Mesendoderm (in vitro differentiated cells): Measurements from ENCODE around the gene COPS8.

Experiments used
- DNase-seq: peaks from one replicate; pipeline ENCODE4 v3.0.0; 2013
- H2AK5ac ChIP-seq: 2 replicates; pipeline ENCODE4 v1.6.1; 2013; ENCODE audit warnings: low read length, inconsistent platforms
- H2BK120ac ChIP-seq: 2 replicates; pipeline ENCODE4 v1.6.1; 2013; ENCODE audit warnings: low read depth, mild to moderate bottlenecking, low read length, moderate library complexity, mixed read lengths
- H2BK15ac ChIP-seq: replicated peaks from 2 replicates; pipeline ENCODE4 v1.6.1; 2013; ENCODE audit warnings: low read depth, mild to moderate bottlenecking, moderate library complexity
- H2BK5ac ChIP-seq: 2 replicates; pipeline ENCODE4 v1.6.1; 2013; ENCODE audit warnings: low read length, inconsistent platforms
- H3K18ac ChIP-seq: 2 replicates; pipeline ENCODE4 v1.6.1; 2013; ENCODE audit warnings: mild to moderate bottlenecking, low read length, mixed read lengths
- H3K23ac ChIP-seq: one replicate; pipeline ENCODE4 v1.6.1; 2013; ENCODE audit warnings: low read length
- H3K27ac ChIP-seq: 2 replicates; pipeline ENCODE4 v1.5.1; 2013; ENCODE audit warnings: low read depth, mild to moderate bottlenecking, inconsistent platforms, low read length, moderate library complexity
- H3K27me3 ChIP-seq: 2 replicates; pipeline ENCODE4 v1.6.1; 2013; ENCODE audit warnings: low read length, control low read depth, mild to moderate bottlenecking, inconsistent platforms; ENCODE audit not compliant: insufficient read depth, poor library complexity
- H3K36me3 ChIP-seq: 2 replicates; pipeline ENCODE4 v1.6.1; 2013; ENCODE audit warnings: low read length, inconsistent platforms; ENCODE audit not compliant: control insufficient read depth, insufficient read depth
- H3K4ac ChIP-seq: one replicate; pipeline ENCODE4 v1.6.1; 2013; ENCODE audit warnings: low read depth, mild to moderate bottlenecking, low read length, moderate library complexity
- H3K4me1 ChIP-seq: 2 replicates; pipeline ENCODE4 v1.6.1; 2013; ENCODE audit warnings: low read depth, low read length, inconsistent platforms; ENCODE audit not compliant: control insufficient read depth
- H3K4me2 ChIP-seq: 2 replicates; pipeline ENCODE4 v1.6.1; 2013; ENCODE audit warnings: low read length
- H3K4me3 ChIP-seq: 2 replicates; pipeline ENCODE4 v1.5.1; 2013; ENCODE audit warnings: mild to moderate bottlenecking, low read length
- H3K56ac ChIP-seq: one replicate; pipeline ENCODE4 v1.6.1; 2013; ENCODE audit warnings: low read length
- H3K79me1 ChIP-seq: 2 replicates; pipeline ENCODE4 v1.6.1; 2013; ENCODE audit warnings: low read length, inconsistent platforms
- H3K79me2 ChIP-seq: 2 replicates; pipeline ENCODE4 v1.6.1; 2013; ENCODE audit warnings: mild to moderate bottlenecking, low read length; ENCODE audit not compliant: control insufficient read depth, insufficient read depth
- H3K9ac ChIP-seq: 2 replicates; pipeline ENCODE4 v1.6.1; 2013; ENCODE audit warnings: low read length, inconsistent platforms
- H4K5ac ChIP-seq: one replicate; pipeline ENCODE4 v1.6.1; 2013; ENCODE audit warnings: low read length
- H4K8ac ChIP-seq: one replicate; pipeline ENCODE4 v1.6.1; 2013; ENCODE audit warnings: low read depth, mild to moderate bottlenecking, control low read depth, low read length, moderate library complexity
- WGBS: extraction: QIAGEN DNeasy Blood & Tissue Kit; methylation state at CpG from one replicate; pipeline ENCODE4 v1.1.7; 2013; ENCODE audit warnings: low lambda C conversion rate, missing lambda C conversion rate; ENCODE audit not compliant: insufficient coverage; ENCODE audit errors: extremely low coverage; 5-methylcytosine and 5-hydroxymethylcytosine counted together

Gene COPS8

DNA sequence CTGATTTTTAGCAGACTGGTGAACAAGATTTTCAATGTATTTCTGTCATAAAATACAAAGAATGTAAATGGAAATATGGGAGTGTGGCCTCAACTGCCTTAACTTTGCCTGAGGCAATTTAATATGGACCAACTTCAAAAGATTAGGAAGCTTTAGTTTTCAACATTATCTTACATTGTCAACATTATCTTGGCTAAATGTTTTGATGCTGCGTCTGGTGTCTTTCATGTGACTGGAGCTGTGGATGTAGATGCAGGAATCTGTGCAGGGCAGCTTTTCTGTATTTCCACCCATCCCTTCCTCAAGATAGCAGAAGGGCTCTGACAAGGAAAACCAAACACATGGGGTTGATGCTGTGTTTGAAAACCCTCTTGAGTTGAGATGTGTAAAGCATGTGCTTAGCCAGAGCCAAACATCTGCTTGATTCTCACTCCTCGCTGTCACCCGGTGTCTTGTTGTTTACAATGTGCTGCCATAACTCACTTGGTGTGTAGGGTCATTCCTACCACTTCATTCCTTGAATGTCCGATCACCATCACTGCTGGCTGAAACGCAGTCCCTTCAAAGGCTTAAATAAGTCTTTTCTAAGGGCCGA lies 33.0 kb downstream of the COPS8 start:
- no peak overlapping the region for H2BK120ac ChIP-seq
- DNase-seq, result no peak

DNA sequence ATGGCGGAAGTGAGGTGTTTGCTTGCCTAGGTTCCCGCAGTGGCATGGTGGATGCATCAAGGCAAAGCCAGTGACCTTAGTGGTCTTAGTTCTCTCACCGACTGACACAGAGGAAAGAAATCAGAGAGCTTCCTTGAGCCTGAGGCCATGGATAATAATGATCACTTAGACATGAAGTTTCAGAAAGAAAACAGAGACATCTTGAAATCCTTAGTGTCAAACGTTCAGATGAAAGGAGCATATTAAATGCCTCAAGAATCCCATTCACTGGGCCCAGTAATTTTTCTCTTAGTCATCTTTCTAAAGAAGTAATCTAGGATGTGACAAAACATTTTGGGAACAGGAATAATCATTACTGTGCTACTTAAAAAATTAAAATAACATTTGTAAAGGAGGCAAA lies 35.2 kb downstream of the COPS8 start:
- H3K79me2 ChIP-seq, result no peaks in the 10 kb centered on the region
- H3K4me1 ChIP-seq, result no peaks in the 10 kb centered on the region
- H2BK15ac ChIP-seq, result no peak overlapping the region
- no peak overlapping the region for H2AK5ac ChIP-seq
- no peaks in the 10 kb centered on the region for H3K79me1 ChIP-seq
- no peak overlapping the region for H3K4ac ChIP-seq
- no peak for DNase-seq
- no peak overlapping the region for H2BK5ac ChIP-seq
- no peak overlapping the region for H4K5ac ChIP-seq
- H4K8ac ChIP-seq, result no peak overlapping the region
- no peak overlapping the region for H3K4me2 ChIP-seq
- H3K27me3 ChIP-seq, result no peaks in the 10 kb centered on the region
- no peak overlapping the region for H2BK120ac ChIP-seq
- H3K4me3 ChIP-seq, result no peak overlapping the region
- H3K27ac ChIP-seq, result no peak overlapping the region
- no peak overlapping the region for H3K56ac ChIP-seq
- H3K23ac ChIP-seq, result no peak overlapping the region
- no peaks in the 10 kb centered on the region for H3K36me3 ChIP-seq
- no peak overlapping the region for H3K18ac ChIP-seq
- H3K9ac ChIP-seq, result no peak overlapping the region
- no CpG with 5 or more reads among the region's 4 CpGs for WGBS

More for the DNA sequence above, 33.0 kb downstream of the COPS8 start:
- no peak overlapping the region for H3K9ac ChIP-seq
- no peak overlapping the region for H3K4me2 ChIP-seq
- no peak overlapping the region for H3K23ac ChIP-seq
- no CpG with 5 or more reads among the region's 6 CpGs for WGBS
- H3K4me3 ChIP-seq, result no peak overlapping the region
- H3K36me3 ChIP-seq, result no peaks in the 10 kb centered on the region
- H2BK5ac ChIP-seq, result no peak overlapping the region
- H3K4me1 ChIP-seq, result no peaks in the 10 kb centered on the region
- no peak overlapping the region for H4K5ac ChIP-seq
- no peak overlapping the region for H3K4ac ChIP-seq
- no peak overlapping the region for H3K56ac ChIP-seq
- no peak overlapping the region for H3K18ac ChIP-seq
- no peak overlapping the region for H4K8ac ChIP-seq
- H3K27me3 ChIP-seq, result no peaks in the 10 kb centered on the region
- H2BK15ac ChIP-seq, result no peak overlapping the region
- no peak overlapping the region for H2AK5ac ChIP-seq
- H3K79me1 ChIP-seq, result no peaks in the 10 kb centered on the region
- no peak overlapping the region for H3K27ac ChIP-seq
- no peaks in the 10 kb centered on the region for H3K79me2 ChIP-seq

DNA sequence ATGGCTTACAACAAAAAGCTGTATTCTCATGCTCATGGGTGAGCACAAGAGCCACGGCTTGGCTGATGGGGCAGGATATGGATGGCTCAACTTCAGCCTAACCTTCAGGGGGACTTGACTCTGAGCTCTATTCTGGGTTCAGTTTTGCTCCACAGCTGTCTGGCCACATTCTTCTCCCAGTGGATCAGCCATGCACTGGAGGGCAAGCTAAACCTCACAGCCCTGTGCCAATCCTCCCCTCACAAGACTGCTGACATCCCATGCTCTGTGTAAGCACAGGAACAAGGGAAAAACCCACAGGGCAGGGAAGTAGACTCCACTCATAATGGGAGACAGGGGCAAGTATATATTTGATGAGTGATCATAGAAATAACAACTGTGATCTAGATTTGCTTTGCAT lies 35.6 kb downstream of the COPS8 start:
- Histone ChIP-seq H3K4me2 (no peak overlapping the region), H3K56ac (no peak overlapping the region), H3K9ac (no peak overlapping the region), H2BK5ac (no peak overlapping the region), H3K79me1 (no peaks in the 10 kb centered on the region), H3K36me3 (no peaks in the 10 kb centered on the region), H2BK120ac (no peak overlapping the region), H2BK15ac (no peak overlapping the region), H3K27me3 (no peaks in the 10 kb centered on the region), H3K23ac (no peak overlapping the region), H3K4me1 (no peaks in the 10 kb centered on the region), H4K5ac (no peak overlapping the region), H4K8ac (no peak overlapping the region), H3K79me2 (no peaks in the 10 kb centered on the region), H2AK5ac (no peak overlapping the region), H3K4me3 (no peak overlapping the region), H3K4ac (no peak overlapping the region), H3K27ac (no peak overlapping the region), H3K18ac (no peak overlapping the region)
- WGBS, result no CpG with 5 or more reads among the region's 1 CpG
- DNase-seq, result no peak

DNA sequence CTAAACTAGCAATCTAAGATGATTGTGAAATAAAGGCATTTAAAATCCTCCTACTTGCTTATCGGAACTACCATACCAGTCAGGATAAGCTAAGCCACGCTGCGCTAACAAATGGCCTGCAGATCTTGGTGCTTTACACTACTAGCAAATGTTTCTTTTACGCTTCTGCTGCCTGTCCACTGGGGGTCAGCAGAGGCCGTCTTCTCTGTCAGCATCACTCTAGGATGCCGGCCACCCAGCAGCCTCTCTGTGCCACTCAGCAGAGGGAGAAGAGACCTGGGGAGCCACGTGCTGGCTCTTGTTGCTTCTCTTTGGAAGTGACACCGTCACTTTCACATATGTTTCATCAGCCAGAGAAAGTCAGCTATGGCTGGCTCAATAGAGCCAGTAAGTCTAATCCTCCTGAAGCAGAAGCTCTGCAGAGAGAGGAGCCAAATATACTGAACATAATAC lies 36.6 kb downstream of the COPS8 start:
- Histone ChIP-seq H3K79me1 (no peaks in the 10 kb centered on the region), H3K4ac (no peak overlapping the region), H4K8ac (no peak overlapping the region), H3K9ac (no peak overlapping the region), H2BK15ac (no peak overlapping the region), H4K5ac (no peak overlapping the region), H3K56ac (no peak overlapping the region), H3K4me1 (no peaks in the 10 kb centered on the region), H3K4me2 (no peak overlapping the region), H3K27me3 (no peaks in the 10 kb centered on the region), H3K27ac (no peak overlapping the region), H3K4me3 (no peak overlapping the region), H3K36me3 (no peaks in the 10 kb centered on the region), H2AK5ac (no peak overlapping the region), H3K79me2 (no peaks in the 10 kb centered on the region), H2BK120ac (no peak overlapping the region), H3K23ac (no peak overlapping the region), H2BK5ac (no peak overlapping the region), H3K18ac (no peak overlapping the region)
- peak; percentile 94 for DNase-seq
- no CpG with 5 or more reads among the region's 8 CpGs for WGBS

DNA sequence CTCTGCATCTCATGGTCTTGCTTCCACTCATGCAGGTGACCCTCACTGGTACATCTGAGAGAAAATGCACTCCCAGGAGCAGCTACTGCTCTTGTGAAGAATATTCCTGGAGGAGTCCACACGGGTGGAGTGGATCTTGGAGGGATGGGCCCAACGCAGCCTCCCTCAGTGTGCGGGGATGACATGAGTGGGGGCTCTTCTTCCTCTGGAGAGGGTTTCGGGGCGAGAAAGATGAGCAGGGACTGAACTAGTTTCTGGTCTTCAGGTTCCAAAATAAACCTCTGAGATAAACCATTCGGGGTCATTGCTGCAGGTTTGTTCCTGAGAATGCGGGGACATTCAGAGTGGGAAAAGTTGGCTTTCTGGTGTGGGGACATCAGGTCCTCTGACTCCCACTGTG lies 39.1 kb downstream of the COPS8 start:
- H4K5ac ChIP-seq, result no peak overlapping the region
- no peaks in the 10 kb centered on the region for H3K27me3 ChIP-seq
- no peaks in the 10 kb centered on the region for H3K4me1 ChIP-seq
- H3K79me1 ChIP-seq, result no peaks in the 10 kb centered on the region
- no peaks in the 10 kb centered on the region for H3K79me2 ChIP-seq
- H2BK120ac ChIP-seq, result no peak overlapping the region
- H3K36me3 ChIP-seq, result no peaks in the 10 kb centered on the region
- H3K4me3 ChIP-seq, result no peak overlapping the region
- H3K56ac ChIP-seq, result no peak overlapping the region
- H4K8ac ChIP-seq, result no peak overlapping the region
- no peak overlapping the region for H3K9ac ChIP-seq
- no peak for DNase-seq
- H3K18ac ChIP-seq, result no peak overlapping the region
- no peak overlapping the region for H3K27ac ChIP-seq
- no peak overlapping the region for H3K4me2 ChIP-seq
- WGBS, result no CpG with 5 or more reads among the region's 7 CpGs
- H3K4ac ChIP-seq, result no peak overlapping the region
- no peak overlapping the region for H2BK15ac ChIP-seq
- no peak overlapping the region for H3K23ac ChIP-seq
- H2AK5ac ChIP-seq, result no peak overlapping the region
- H2BK5ac ChIP-seq, result no peak overlapping the region

DNA sequence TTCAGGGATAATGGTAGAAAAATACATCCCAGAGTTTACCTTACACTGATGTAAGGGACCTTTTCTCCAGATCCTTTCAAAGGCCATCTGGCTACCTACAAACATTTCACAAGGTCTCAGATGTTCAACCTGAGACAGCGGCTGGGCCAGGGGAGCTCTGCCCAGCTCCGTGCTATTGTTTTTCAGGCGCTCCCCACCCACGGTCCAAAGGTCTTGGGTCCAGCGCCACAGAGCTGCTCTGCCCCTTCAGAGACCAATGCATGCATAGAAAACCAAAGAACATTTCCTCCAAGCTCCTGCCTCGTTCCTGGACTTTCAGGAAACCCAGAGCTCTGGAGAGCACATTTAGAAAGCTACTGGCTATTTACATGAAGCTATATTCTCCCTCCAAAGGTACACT lies 40.3 kb downstream of the COPS8 start:
- no peak overlapping the region for H2BK5ac ChIP-seq
- no peaks in the 10 kb centered on the region for H3K4me1 ChIP-seq
- H3K27ac ChIP-seq, result no peak overlapping the region
- no peaks in the 10 kb centered on the region for H3K36me3 ChIP-seq
- no peak overlapping the region for H3K9ac ChIP-seq
- H2BK120ac ChIP-seq, result no peak overlapping the region
- no peak overlapping the region for H3K4me3 ChIP-seq
- no peak overlapping the region for H3K18ac ChIP-seq
- H3K79me1 ChIP-seq, result no peaks in the 10 kb centered on the region
- no peak for DNase-seq
- no peak overlapping the region for H3K4me2 ChIP-seq
- H4K8ac ChIP-seq, result no peak overlapping the region
- H3K56ac ChIP-seq, result no peak overlapping the region
- no peak overlapping the region for H2BK15ac ChIP-seq
- H3K27me3 ChIP-seq, result no peaks in the 10 kb centered on the region
- H4K5ac ChIP-seq, result no peak overlapping the region
- no peaks in the 10 kb centered on the region for H3K79me2 ChIP-seq
- H3K23ac ChIP-seq, result no peak overlapping the region
- no CpG with 5 or more reads among the region's 6 CpGs for WGBS
- H3K4ac ChIP-seq, result no peak overlapping the region
- H2AK5ac ChIP-seq, result no peak overlapping the region
